HG03558 (cell line): ENCODE measurements around the gene TTC12.

ENCODE experiments used
- ATAC-seq: cut with Tn5 transposase; IDR thresholded peaks from one replicate; pipeline ENCODE4 v1.9.1; 2021; ENCODE audit warnings: moderate number of reproducible peaks; ENCODE audit not compliant: unreplicated experiment; ENCODE audit errors: extremely low read depth

TTC12 gene

DNA sequence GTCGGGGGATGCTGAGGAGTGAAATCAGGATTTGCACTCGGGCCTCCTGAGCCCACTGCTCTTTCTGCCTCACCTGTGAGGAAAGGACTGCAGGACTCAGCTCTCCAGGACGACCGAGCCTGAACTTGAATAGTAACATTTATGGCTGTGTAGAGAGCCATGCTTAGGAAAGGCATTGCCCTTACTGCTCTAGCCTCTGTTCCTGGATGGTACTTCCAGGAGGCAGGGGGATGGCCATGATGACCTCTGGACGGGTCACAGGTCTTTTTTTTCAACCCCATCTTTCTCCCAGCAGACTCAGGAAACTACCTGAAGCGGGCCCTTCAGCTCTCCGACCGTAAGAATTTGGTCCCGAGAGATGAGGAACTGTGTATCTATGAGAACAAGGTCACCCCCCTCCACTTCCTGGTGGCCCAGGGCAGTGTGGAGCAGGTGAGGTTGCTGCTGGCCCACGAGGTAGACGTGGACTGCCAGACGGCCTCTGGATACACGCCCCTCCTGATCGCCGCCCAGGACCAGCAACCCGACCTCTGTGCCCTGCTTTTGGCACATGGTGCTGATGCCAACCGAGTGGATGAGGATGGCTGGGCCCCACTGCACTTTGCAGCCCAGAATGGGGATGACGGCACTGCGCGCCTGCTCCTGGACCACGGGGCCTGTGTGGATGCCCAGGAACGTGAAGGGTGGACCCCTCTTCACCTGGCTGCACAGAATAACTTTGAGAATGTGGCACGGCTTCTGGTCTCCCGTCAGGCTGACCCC is 84.5 kb downstream of the TTC12 start:
- ATAC-seq, result no peak

DNA sequence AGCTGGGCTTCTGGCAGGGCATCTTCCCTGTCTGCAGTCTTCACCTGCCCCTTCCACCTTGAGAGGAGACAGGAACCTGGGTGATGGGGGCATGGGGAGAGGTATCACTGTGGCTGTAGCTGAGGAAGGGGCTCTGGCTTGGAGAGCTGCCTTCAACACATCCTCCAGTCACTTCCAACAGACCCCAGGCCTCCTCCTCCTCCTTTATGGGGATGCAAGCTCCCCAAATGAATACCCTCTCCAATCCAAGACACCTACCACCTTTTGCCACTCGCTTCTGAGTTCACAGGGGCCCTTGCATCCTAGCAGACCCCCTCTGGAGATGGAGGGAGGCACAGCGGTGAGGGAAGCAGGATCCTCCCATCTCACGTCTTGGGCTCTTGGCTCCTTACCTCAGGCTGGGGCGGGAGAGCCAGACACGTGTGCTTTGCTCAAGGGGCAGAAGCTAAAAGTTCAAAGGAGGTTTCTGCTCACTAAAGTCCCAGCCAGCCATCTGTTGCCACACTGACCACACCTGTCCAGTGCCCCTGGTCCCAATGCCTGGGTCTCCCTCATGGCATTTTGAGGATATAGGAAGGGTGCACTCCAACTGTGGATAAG is 86.3 kb downstream of the TTC12 start:
- ATAC-seq, result no peak

DNA sequence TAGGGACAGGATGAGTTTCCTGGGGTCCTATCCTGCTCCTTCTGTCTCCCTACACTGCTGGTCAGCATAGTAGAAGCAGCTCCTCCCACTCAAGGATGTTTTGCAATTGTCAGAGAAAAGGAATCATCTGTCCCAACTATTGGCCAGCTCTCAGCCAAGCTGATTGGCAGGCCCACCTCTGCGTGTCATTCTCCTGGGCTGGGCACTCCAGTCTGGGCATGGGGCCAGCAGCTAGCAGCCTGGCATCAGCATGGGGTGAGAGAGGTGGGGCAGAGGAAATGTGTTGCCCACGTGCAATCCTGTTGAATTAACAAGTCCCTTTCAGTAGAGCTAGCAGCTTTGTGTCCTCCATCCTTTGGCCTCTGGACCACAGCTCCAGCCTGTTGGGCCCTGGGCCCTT is 87.3 kb downstream of the TTC12 start:
- ATAC-seq, result no peak

DNA sequence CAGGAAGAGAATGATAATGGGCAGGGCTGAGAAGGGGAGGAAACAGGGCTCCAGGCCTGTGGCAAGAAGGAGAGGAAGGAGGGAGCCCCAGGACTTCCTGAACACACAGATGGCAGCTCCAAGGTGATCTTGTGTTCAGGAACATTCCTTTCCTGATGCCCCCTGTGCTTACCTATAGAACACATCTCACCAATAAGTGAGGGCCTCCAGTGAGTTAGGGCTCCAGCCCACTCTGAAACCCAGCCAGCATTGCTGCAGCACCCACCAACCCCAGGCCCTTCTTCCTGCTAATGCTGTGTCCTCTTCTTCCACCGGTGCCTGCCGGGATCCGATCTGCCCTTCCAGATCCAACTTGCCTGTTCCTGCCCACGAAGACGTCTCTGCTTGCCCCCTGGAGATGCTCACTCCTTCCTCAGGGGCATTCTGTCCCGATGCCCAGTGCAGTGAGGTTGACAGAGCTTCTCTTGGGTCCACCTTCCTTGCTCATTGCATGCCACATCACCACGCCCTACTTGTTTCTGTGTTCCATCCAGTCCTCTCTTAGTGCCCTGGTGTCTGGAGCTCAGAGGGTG is 90.6 kb downstream of the TTC12 start:
- ATAC-seq, result no peak

DNA sequence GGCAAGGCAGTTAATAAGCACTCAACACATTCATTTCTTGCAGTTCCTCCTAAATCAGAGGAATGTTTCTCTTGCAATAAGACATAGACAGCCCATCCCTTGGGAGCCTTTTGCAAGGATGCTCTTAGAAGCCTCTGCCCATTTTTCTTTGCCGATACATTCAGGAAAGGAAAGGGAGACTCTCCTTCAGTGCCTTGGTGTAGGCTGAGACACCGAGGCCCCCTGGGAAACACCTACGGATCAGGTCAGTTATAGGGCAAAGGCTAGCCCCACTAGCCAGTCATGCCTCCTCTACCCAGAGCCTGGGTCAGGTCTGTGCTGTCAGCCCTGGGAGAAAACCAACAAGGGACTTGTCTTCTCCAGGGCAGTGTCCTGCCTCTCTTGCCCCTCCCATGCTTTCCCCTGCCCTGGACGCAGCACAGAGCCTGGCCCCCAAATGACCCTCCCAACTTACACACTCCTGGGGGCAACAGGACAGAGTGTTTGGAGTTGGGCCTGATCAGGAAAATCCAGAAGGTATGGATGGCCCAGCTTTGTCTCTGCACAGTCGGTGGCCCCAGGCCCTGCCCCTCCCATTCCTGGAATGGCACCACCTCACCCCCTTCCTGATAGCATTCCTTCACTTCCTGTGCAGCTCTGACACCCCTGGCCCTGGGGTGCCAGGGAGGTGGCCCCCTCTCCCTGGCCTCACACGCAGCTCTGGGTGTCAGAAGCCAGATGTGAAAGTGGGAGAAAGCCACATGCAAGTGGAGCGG is 91.5 kb downstream of the TTC12 start:
- no peak for ATAC-seq

DNA sequence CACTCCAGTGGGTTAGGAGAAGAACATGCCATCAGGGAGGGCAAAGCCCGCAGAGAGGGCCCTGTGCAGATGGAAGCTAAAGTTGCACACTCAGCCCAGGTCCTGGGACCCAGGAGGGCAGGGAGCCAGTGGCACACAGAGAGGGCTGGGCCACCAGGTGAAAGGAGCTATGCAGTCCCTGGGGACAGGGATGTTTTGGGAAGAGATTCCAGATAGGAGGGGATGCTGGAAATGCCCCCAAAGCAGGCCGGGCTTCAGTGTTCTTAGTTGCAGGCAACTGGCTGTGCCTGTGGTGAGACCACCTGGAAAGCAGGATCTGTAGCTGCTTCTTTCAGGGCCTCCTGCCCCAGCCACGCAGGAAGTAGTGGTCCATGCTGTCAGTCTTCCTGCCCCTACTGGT is 92.8 kb downstream of the TTC12 start:
- no peak for ATAC-seq

DNA sequence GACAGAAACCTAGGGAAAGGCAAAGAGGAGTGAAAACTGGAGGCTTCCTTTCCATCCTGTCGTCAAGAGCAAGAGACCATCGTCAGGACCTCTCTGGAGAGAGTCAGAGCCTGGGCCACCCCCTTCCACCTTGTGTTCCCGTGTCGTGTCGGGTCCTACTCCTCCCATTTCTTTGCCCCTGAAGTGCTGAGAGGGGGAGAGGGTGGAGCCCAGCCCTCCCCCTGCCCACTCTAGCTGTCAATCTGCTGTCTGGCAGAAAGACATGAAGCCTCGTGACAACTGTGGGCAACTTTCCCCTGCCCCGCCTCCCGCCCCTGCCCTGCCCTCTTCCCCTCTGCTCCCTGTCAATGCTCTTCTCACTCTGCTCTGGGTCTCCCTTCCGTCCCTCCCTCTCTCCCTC is 93.8 kb downstream of the TTC12 start:
- no peak for ATAC-seq

DNA sequence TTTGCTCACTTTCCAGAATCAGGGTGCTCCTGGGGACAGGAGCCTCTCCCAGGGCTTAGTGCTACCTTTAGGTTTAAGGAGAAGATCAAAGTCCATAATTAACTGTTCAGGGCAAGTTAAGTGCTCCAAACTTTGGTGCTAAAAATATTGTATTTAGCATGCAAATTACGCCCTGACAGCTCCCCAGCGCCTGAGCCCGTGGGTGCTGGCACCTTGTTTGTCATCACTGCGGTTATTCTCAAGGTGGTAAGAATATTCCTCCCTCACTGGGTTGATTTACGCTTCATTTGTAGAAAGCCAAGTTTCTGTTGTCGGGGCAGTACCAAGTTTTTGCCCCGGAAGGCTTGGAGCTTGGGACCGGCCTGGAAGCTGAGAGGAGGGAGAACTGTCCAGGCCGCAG is 94.5 kb downstream of the TTC12 start:
- no peak for ATAC-seq

DNA sequence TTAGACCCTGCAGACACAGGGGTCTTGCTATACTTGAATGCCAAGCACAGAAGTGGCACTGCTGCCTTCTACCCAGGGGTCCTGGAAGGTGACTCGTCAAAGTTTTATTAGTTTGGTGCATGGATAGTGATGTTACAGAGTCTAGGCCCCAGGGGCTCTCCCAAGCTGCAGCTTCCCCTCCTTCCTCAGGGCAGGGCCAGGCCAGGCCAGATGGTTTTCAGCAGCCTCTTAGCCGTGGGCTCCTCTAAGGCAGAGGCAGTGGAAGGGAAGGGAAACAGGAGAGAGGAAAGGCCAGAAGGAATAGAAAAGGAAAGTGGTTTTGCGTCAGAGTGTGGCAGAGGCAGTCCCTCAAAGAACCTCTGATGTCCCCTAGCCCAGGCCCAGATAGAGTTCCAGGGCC is 95.1 kb downstream of the TTC12 start:
- ATAC-seq, result no peak

DNA sequence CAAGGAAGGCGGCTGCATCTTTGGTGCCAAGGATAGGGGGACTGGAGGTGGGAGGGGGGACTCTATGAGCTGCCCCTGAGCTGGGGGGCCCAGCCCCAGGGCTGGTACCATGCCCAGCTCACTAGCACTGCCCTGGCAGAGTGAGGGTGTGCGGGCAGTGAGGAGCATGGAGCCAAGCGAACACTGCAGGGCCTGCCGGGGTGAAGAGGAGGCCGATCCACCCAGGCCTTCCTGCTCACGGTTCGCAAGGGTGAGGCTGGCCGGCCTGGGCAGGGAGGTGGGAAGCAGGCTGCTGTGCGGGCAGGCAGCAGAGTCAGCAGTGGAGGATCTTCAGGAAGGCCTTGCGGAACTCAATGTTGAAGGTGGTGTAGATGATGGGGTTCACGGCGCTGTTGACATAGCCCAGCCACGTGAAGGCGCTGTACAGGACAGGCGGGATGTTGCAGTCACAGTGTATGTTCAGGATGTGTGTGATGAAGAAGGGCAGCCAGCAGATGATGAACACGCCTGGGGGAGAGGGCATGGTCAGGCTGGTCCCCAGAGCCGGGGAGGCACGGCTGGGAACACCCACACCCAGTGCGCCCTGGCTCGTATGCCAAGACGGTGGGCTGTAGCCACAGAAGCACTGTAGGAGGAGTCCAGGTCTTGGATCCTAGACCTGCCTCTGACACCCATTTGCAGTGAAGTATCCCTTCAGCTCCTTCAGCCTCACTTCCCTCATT is 96.2 kb downstream of the TTC12 start:
- no peak for ATAC-seq

DNA sequence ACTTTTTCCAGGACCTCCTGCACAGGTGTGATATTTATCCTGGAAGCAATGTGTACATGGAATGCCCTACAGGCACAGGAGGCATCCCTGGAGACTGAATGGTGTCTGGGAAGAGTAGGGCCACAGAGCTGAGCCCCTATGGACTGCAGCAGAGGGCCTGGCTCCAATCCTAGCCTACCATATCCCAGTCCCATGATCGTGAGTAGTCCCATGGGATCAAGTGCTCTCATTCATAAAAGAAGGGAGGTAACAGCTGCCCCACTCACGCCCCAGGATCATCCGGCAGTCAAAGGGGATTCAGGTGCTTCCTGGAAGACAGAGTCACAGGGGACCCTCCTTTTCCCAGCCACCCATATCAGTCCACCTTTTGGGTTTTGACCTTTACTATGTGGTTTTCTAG is 97.2 kb downstream of the TTC12 start:
- ATAC-seq, result no peak

DNA sequence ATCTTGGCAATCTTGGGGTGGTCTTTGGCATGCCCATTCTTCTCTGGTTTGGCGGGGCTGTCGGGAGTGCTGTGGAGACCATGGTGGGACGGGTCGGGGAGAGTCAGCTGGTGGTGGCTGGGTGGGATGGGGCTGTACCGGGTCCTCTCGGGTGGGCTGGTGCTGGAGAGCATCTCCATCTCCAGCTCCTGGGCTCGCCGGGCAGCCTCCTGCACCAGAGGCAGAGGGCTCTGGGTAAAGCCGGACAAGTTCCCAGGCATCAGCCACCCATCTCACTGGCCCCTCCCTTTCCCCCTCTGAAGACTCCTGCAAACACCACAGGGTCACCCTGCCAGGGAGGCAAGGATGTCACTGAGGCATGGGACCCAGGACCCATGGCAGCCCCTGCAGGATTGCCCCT is 98.3 kb downstream of the TTC12 start:
- ATAC-seq, result no peak

DNA sequence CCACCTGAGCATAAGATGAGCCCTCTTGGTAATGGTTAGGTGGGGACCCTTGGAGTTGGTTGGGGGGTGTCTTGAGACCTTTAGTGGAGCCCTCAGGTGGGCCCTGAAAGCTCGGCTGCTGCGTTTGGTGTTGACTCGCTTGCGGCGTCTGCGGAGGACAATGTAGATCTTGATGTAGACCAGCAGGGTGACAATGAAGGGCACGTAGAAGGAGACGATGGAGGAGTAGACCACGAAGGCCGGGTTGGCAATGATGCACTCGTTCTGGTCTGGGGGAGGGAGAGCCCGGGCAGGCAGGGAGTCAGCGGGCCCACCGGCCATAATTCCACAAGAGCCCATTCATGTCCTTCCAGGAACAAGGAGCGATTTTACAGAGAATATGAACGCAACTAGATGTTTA is 101.0 kb downstream of the TTC12 start:
- no peak for ATAC-seq
